Activated CD8-positive, alpha-beta memory T cell treated with anti-CD3 and anti-CD28 coated beads, Interleukin-2, amount 10 ng/mL, durations not matched to agents 7 days and 5 days (primary cell): Measurements from ENCODE around the gene PGBD1. TPM values are rescaled to one million over a fixed set of nuclear protein-coding genes. Genes with fewer than 3 reads are reported as not detected.

Experiments
- ATAC-seq: fragments of 150-1000 bp; cut with Tn5 transposase; one replicate; pipeline ENCODE4 v1.10.0; 2021; ENCODE audit warnings: moderate library complexity
- CTCF ChIA-PET: fragments of 350-600 bp; sonication (Branson Sonifier 250); formaldehyde crosslinking; loops from one replicate; lab custom pipeline; 2021; ENCODE audit warnings: antibody characterized with exemption; lab: Charles Lee
- DNase-seq: peaks from one replicate; pipeline ENCODE4 v3.0.0-alpha.2; 2020
- H3K27ac Mint-ChIP-seq: one replicate; pipeline ENCODE4 v1.8.0; 2021; ENCODE audit warnings: mild to moderate bottlenecking, mixed read lengths
- H3K27me3 Mint-ChIP-seq: one replicate; pipeline ENCODE4 v1.8.0; 2021; ENCODE audit warnings: mixed read lengths
- H3K36me3 Mint-ChIP-seq: one replicate; pipeline ENCODE4 v1.8.0; 2021; ENCODE audit warnings: mild to moderate bottlenecking, mixed read lengths
- H3K4me1 Mint-ChIP-seq: one replicate; pipeline ENCODE4 v1.8.0; 2021; ENCODE audit warnings: mixed read lengths
- H3K4me3 Mint-ChIP-seq: one replicate; pipeline ENCODE4 v1.8.0; 2021; ENCODE audit warnings: mild to moderate bottlenecking, moderate library complexity, mixed read lengths
- H3K9me3 Mint-ChIP-seq: one replicate; pipeline ENCODE4 v1.8.0; 2022; ENCODE audit warnings: low read depth, mixed read lengths
- total RNA-seq, 2 experiments: library from RNA; stranded (reverse); gene quantifications; one replicate each; pipeline ENCODE4 v1.2.3, GENCODE V29; 2021

PGBD1 gene
- total RNA-seq, 2 experiments from 2014 or later = 3.9 to 4.2 TPM

- ATAC-seq (no peak), DNase-seq (no peak)
- peaks cover 3% of the 10 kb centered on the region for H3K36me3 Mint-ChIP-seq
- peaks cover 35% of the 10 kb centered on the region for H3K27me3 Mint-ChIP-seq
- H3K27ac Mint-ChIP-seq = no peak overlapping the region
- H3K4me3 Mint-ChIP-seq = no peak overlapping the region
- CTCF ChIA-PET = interaction anchor here (2.3 kb wide), 1 partner anchor 9 kb away, joined by 7 read pairs; no protein-coding TSS in a partner anchor
- H3K4me1 Mint-ChIP-seq = peaks cover 24% of the 10 kb centered on the region
- H3K9me3 Mint-ChIP-seq = no peaks in the 10 kb centered on the region
Measured at GRCh38 chr6:28347119-28347518, 65.7 kb downstream of the PGBD1 start.

- CTCF ChIA-PET = interaction anchor here (1.0 to 1.7 kb wide), 2 partner anchors 13 to 213 kb away, joined by 3 to 4 read pairs; partner anchors contain the start of gene ZSCAN31
- DNase-seq (no peak), ATAC-seq (no peak)
- Mint-ChIP-seq H3K27me3 (peaks cover 27% of the 10 kb centered on the region), H3K27ac (peak overlapping the region; percentile 96), H3K4me3 (peak overlapping the region; percentile 95), H3K9me3 (no peaks in the 10 kb centered on the region), H3K36me3 (peaks cover 6% of the 10 kb centered on the region), H3K4me1 (peaks cover 24% of the 10 kb centered on the region)
Measured at GRCh38 chr6:28349344-28349891, 68.0 kb downstream of the PGBD1 start.

- H3K4me3 Mint-ChIP-seq = peak within 1 kb of the TSS; percentile 95
- CTCF ChIA-PET = interaction anchor here (1.0 to 1.7 kb wide), 3 partner anchors 14 to 214 kb away, joined by 3 to 4 read pairs (median 3); partner anchors contain the start of gene ZSCAN31
- peaks cover 24% of the 10 kb centered on the region for H3K4me1 Mint-ChIP-seq
- H3K9me3 Mint-ChIP-seq = no peaks in the 10 kb centered on the region
- H3K27ac Mint-ChIP-seq = peak within 1 kb of the TSS; percentile 96
- peaks cover 23% of the 10 kb centered on the region for H3K27me3 Mint-ChIP-seq
- ATAC-seq = peak; percentile 100
- peak; percentile 95 for DNase-seq
- H3K36me3 Mint-ChIP-seq = peaks cover 6% of the 10 kb centered on the region
Measured at GRCh38 chr6:28349892-28350737, 68.7 kb downstream of the PGBD1 start, which contains the start of gene ZKSCAN3. Gene ZKSCAN3, plus strand, starts transcription at chr6:28349947. Its CDS starts 9,640 bp downstream, at chr6:28359587.

GRCh38 chr6:28351087-28351486, 69.7 kb downstream of the PGBD1 start:
- H3K27me3 Mint-ChIP-seq = peaks cover 14% of the 10 kb centered on the region
- CTCF ChIA-PET = interaction anchor here (1.2 kb wide), 1 partner anchor 16 kb away, joined by 3 read pairs; no protein-coding TSS in a partner anchor
- DNase-seq (no peak), ATAC-seq (no peak)
- H3K4me3 Mint-ChIP-seq = peak overlapping the region; percentile 95
- no peak overlapping the region for H3K27ac Mint-ChIP-seq
- H3K36me3 Mint-ChIP-seq = peaks cover 6% of the 10 kb centered on the region
- H3K9me3 Mint-ChIP-seq = no peaks in the 10 kb centered on the region
- H3K4me1 Mint-ChIP-seq = peaks cover 33% of the 10 kb centered on the region

GRCh38 chr6:28351493-28351925, 70.1 kb downstream of the PGBD1 start:
- CTCF ChIA-PET = no interaction called here
- H3K4me3 Mint-ChIP-seq = no peak overlapping the region
- H3K9me3 Mint-ChIP-seq = no peaks in the 10 kb centered on the region
- H3K36me3 Mint-ChIP-seq = peaks cover 6% of the 10 kb centered on the region
- no peak for ATAC-seq
- H3K27ac Mint-ChIP-seq = no peak overlapping the region
- H3K27me3 Mint-ChIP-seq = peaks cover 13% of the 10 kb centered on the region
- H3K4me1 Mint-ChIP-seq = peaks cover 37% of the 10 kb centered on the region
- DNase-seq = no peak

Other genes with a start within 250 kb of the PGBD1 start
- under 1 TPM; 0.61 to 0.70 TPM for gene ZNF165, start 201.0 kb upstream of the PGBD1 start, total RNA-seq
- gene ZSCAN16, start 157.0 kb upstream of the PGBD1 start, total RNA-seq = 1 to 10 TPM; 4.6 to 7.5 TPM
- gene ZKSCAN8, start 139.7 kb upstream of the PGBD1 start, total RNA-seq = 10 to 100 TPM; 21.4 to 21.8 TPM
- 10 to 100 TPM in 1 of 2 experiments, 1 to 10 TPM in 1; 7.0 to 11.6 TPM for gene ZSCAN9, start 56.3 kb upstream of the PGBD1 start, total RNA-seq
- 1 to 10 TPM; 5.7 to 6.1 TPM for gene ZKSCAN4, start 29.3 kb upstream of the PGBD1 start, total RNA-seq
- gene NKAPL, start 22.3 kb upstream of the PGBD1 start, total RNA-seq = under 1 TPM in 1 of 2 experiments, not detected in 1; 0.26 TPM
- 10 to 100 TPM in 1 of 2 experiments, 1 to 10 TPM in 1; 7.8 to 11.7 TPM for gene ZSCAN26, start 14.4 kb upstream of the PGBD1 start, total RNA-seq
- gene ZSCAN31, start 54.6 kb downstream of the PGBD1 start, total RNA-seq = 1 to 10 TPM; 1.0 to 1.7 TPM
- 1 to 10 TPM; 4.1 to 5.5 TPM for gene ZKSCAN3, start 68.4 kb downstream of the PGBD1 start, total RNA-seq
- 1 to 10 TPM; 7.1 to 7.9 TPM for gene ZSCAN12, start 118.2 kb downstream of the PGBD1 start, total RNA-seq
- gene ZSCAN23, start 161.9 kb downstream of the PGBD1 start, total RNA-seq = under 1 TPM; 0.44 to 0.56 TPM
- gene GPX6, start 234.2 kb downstream of the PGBD1 start, total RNA-seq = not detected
- gene GPX5, start 244.3 kb downstream of the PGBD1 start, total RNA-seq = not detected